Stimulated activated CD4-positive, alpha-beta T cell treated with anti-CD3 and anti-CD28 coated beads, Interleukin-1b, Interleukin-23, amount 100 ng/mL, for 1 hour (primary cell): ENCODE results near the gene UBAC1.
"Not testable (repeated sequence)": the region's sequence is repeated elsewhere in the genome, so short reads cannot be mapped to it uniquely, and the experiment has no call there.

Experiments
- DNase-seq, 2 donors: peaks; one replicate each; pipeline ENCODE4 v3.0.0-alpha.2; 2020; ENCODE audit warnings: low read depth in 2 of 2

Gene UBAC1

DNA sequence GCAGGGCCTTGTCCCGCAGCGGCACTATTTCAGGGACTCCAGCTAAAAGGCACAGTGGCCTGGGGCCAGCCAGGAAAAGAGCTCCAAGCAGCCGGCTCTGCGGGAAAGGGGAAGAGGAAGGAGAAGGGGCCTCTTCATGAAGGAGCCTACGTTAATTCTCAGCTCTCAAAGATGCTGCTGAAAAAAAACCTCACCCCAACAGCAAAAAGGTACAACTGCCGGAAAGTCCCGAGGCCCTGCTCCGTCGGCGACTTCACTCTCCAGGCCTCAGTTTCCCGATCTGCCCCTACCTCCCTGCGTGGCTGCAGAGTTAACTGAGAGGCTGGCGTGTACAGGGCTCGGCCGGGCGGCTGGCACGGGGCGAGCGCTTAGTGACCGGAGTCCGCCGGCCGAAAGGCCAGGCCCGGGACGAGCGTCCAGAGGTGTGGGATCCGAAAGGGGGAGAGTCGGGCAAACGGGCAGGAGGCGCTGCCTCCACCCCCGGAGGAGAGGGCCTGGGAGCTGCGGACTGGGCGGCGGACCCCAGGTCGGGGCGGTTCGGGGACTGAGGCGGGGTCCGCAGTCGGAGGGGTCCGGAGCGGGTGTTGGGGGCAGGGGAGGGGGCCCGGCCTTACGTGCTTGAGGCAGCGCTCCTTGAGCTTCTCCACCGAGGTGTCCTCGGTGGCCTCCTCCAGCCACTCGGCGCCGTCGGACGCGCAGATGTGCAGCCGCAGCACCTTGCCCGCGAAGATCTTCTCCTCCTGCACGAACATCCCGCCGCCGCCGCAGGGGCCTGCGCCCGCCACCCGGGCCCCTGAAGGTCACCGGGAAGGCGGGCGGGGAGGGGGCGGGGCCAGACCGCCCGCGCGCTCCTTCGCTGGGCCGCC is 529 bp downstream of the UBAC1 start:
- no peak for DNase-seq

DNA sequence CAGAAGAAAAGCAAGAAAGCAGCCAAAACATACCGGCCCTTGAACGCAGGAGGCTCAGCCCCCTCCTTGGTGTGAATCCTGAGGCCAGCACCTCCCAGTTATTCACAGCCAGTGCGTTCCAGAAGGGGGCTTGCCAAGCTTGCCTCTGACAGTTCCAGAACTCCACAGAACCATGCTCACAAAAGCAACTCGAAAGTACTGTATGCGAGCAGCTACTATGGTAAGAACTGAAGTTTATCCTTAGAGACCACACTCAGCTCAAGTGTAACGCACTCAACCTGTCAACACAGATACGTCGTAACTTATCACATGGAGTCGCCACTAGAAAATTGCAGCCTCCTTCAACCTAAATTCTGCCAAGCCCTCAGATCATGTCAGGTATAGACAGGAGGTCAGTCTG is 1.4 kb downstream of the UBAC1 start:
- no peak for DNase-seq

DNA sequence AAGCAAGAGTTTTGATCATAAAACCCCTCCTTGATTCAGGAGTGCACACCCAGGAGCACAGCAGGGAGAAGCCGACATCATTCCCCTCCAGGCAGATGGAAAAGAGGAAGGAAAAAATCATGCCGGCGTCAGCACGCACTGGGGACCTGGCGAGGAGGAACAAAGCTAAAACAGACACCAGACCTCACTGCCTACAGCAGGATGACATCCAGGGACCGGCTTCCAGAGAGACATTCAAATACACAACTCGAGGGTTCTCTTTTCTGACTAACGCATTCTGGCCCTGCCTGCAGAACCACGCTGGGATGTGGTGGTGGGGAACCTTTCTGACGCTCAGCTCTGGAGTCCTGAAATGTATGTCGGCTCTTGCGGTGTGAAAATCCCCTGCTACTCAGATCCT is 2.7 kb downstream of the UBAC1 start:
- no peak for DNase-seq

DNA sequence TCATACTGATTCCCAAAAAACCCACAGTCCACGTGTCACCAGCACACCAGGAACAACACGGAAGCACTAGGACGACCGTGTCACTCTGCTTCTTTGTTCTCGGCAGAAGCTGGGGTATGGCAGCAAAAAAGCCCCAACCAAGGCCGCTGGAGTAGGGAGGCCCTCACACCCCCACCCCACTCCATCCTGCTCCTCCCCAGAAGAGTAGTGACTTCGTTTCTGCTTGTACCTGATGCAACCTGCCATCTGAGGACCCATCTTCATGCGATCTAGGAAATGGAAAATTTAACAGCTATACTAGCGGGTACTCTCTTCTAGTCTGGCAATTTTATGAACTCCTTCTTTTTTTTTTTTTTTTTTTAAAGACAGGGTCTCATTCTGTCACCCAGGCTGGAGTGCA is 3.7 kb downstream of the UBAC1 start:
- DNase-seq = no peak

DNA sequence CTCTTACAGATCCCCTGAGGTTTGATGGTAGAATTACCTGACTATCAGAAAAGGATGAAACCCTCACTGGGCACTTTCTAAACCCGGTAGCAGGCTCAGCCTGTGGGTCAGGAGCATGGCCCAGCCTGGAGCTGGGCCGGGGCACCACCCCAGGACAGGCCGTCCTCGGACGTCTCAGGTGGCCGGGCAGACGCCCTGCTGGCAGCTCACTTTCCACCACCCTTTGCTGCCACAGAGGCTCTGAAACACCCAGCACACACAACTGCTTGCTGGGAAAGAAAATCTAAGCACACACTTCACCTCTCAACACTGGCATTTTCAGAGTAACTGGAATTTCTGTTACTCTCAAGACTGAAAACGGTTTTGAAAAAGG is 4.4 kb downstream of the UBAC1 start:
- DNase-seq = no peak

DNA sequence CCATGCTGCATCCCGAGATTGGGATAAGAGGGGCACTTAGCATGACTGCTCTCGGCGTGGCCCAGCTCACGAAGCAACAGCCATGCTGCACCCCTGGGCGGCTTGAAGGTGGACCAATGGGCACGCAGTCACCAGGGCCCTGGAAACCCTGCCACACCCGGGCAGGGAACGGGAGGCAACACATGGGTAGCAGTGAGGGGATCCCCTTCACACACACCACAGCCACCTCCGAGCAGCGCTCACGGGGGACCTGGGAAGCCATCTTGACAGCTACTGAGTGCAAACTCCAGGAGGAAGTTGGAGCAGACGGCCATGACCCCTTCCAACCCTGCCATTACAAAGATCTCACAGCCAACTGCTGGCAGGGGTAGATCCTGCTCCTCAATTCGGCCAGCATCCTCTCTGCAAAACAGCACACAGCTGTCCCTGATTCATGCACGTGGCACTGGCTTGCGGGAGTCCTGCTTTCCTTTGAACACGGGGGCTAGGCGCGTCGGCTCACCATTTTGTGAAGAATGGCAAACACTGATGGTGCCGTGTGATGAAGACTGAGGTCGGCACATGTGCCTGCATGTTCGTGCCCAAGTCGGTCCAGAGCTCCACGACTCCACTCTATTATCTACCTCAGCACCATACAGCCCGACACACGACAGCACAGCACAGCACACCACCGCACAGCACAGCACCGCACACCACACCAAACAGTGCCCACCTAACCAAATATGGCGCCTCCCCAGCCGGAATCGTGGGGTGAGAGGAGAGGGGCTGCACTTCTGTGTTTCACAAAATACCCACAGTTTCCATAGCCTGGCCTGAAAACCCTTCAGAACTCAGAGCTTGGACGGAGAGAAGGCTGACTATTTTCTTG is 5.0 kb downstream of the UBAC1 start:
- DNase-seq = no peak

DNA sequence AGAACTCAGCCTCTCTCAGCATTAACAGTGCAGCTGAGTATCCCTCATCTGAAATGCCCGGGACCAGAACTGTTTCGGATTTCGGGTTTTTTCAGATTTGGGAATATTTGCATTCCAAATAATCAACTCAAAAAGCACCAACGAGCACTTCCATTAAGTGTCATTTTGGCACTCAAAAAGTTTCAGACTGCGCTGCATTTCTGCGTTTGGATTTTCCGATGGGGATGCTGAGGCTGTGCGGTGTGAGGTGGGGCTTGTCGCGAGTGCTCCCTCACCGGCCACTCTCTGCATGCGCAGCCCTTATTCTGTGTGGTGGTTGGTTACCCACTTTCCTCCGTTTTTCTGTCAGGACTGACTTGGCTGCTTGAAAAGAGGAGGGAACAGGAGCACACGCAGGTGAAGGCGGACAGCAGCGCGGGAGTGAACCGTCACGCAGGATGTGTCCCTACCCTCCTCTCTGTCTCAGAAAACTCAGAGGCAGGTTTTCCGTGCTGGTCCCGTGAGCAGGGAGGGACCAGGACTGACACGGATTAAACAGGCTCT is 8.4 kb downstream of the UBAC1 start:
- no peak for DNase-seq

DNA sequence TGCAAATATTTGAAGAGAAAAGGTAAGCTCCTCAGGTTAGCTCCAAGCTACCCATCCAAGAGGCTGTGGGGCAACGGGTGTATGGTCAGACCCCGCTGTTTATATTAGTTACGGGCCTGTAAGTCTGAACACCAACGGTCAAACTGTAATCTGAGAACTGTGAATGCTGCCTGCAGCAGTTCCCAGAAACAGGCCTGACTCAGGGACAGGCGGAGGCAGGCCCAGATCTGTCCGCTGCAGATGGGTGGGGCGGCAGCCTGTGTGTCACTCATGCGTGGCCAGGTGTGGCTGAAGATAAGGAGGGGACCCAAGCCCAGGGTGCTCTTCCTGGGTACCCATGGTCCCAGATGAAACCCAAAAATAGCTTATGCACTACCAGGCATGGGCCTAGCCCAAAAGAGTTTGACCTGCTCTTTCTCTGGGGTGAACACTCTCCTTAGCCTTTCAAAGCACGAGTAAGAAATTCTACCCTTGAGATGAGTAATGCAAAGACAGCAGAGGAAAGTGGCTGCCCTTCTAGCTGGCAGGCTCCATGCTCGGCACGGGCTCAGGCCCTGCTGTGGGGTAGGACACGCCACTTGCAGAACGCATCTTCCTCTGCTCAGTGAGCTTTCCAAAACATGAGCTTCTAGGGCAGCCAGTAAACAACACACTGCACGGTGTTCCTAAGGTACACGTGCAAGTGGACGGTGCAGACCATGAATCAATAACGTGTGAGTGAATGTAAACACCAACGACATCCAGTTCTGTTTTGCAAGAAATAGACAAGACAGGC is 9.1 kb downstream of the UBAC1 start:
- no peak for DNase-seq

DNA sequence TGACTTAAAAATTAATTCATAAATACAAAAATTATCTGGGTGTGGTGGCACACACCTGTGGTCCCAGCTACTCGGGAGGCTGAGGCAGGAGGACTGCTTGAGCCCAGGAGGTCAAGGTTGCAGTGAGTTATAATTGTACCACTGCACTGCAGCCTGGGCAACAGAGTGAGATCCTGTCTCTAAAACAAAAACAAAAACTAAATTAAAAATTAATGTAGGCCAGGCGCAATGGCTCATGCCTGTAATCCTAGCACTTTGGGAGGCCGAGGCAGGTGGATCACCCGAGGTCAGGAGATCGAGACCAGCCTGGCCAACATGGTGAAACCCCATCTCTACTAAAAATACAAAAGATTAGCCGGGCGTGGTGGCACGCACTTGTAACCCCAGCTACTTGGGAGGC is 9.9 kb downstream of the UBAC1 start:
- DNase-seq = not testable (repeated sequence)

DNA sequence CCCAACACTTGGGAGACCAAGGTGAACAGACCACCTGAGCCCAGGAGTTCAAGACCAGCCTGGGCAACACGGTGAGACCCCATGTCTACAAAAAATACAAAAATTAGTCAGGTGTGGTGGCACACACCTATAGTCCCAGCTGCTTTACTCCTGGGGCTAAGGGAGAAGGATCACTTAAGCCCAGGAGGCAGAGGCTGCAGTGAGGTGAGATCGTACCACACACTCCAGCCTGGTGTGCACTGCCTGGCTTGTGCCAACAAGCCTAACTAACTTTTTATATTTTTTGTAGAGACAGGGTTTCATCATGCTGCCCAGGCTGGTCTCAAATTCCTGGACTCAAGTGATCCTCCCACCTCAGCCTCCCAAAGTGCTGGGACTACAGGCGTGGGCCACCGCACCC is 10.3 kb downstream of the UBAC1 start:
- DNase-seq = not testable (repeated sequence)

DNA sequence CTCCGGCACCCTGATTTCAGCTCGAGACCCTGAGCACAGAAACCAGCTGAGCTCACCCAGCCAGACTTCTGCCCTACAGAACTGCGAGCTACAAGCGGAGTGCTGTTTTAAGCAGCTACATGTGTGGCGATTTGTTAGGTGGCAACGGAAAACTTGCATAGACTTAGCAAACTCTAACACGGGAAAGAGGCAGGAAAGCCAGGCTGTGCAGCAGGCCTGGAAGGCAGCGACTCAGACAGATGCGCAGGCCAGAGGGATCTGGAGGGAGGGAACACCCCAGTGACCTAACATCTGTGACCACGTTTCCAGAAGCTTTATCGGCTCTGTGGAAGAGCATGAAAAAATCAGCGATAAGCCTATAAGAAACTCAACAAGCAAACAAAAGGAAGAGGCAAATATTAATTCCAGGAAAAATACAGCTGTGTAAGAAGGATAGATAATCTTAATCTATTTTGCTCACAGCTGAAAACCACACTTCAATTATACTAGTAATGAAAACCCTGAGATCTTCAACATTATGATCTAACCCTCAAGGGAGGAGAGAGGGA is 11.0 kb downstream of the UBAC1 start:
- no peak for DNase-seq

DNA sequence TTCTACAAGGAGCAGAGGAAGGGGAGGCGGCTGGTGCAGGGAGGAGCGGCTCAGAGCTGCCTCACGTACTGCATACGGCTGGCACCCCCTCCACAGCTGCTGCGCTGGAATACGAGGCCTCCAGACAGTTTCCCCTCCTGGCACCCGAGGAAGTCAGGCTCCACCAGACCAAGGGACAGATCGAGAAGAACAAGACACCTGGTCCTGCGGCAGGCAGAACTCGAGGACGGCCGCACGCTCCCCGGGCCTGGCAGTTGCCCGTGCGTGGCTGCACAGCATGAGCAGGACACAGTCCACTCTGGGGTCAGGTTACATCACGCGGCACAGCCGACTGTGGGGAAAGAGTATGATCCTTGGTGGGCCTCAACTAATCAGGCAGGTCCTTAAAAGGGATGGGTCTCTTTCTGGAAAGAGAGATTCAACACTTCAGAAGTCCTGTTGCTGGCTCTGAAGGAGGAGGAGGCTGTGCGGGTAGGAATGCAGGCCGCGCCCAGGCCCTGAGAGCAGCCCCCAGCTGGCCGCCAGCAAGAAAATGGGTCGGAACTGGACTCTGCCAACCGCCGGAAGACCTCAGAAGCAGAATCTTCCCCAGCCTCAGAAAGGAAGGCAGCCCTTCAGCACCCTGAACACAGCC is 11.6 kb downstream of the UBAC1 start:
- DNase-seq = no peak

DNA sequence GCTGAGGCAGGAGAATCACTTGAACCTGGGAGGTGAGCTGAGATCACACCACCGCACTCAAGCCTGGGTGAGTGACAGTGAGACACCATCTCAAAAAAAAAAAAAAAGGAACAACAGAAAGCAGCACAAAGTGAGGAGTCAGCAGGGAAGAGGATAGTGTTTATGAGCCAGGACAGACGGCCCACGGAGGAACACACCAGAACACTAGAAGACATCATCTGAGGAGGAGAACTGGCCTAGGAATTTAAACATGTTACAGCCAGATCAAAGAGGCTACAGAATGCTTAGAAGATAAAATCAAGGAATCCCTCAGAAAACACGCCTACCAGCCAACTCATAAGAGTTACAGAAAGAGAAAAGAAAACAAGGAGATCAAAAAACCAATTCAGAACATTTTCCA is 12.2 kb downstream of the UBAC1 start:
- DNase-seq = no peak

DNA sequence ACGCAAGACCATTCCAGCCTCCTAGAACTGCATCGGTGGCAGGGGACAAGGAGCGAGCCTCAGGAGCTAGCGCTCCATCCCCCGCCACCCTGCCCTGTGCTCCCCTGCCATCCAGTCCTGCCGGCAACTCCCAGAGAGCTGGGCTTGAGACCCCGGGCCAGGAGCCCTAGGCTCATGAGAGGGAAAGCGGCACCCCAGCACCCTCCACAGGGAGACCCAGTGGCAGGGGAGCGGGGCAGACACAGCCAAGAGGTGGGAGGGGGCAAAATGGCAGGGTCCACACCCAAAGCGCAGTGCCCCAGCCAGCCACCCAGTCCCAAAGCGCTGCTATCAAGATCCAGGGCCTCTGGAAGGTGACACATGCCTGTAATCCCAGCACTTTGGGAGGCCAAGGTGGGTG is 12.7 kb downstream of the UBAC1 start:
- DNase-seq = no peak

DNA sequence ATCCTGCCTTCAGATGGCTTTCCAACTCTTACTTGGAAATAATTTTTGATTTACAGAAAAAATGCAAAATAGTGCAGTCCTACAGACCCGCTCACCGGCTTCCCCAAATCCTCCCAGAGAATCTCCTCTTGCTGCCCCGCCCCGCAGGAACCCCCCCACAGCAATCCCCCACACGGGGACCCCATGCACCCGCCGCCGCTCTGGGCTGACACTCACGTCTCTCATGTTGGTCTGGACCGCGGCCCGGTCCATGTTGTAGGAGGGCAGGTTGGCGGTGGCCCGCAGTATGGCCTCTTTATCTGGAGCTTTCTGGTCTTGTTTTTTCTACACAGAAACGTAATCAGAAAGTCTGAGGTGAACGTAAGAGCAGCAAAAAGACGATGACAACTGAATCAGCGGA is 13.6 kb downstream of the UBAC1 start:
- no peak for DNase-seq

DNA sequence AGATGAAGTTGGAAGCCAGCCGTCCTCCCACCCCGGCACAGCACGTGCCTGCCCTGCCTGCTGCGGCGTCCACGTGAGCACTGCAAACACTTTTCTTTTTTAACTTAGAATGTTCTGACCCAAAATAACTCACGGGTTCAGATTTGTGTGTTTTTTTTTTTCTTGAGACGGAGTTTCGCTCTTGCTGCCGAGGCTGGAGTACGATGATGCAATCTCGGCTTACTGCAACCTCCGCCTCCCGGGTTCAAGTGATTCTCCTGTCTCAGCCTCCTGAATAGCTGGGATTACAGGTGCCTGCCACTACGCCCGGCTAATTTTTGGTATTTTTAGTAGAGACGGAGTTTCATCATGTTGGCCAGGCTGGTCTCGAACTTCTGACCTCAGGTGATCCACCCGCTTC is 14.1 kb downstream of the UBAC1 start:
- not testable (repeated sequence) for DNase-seq

DNA sequence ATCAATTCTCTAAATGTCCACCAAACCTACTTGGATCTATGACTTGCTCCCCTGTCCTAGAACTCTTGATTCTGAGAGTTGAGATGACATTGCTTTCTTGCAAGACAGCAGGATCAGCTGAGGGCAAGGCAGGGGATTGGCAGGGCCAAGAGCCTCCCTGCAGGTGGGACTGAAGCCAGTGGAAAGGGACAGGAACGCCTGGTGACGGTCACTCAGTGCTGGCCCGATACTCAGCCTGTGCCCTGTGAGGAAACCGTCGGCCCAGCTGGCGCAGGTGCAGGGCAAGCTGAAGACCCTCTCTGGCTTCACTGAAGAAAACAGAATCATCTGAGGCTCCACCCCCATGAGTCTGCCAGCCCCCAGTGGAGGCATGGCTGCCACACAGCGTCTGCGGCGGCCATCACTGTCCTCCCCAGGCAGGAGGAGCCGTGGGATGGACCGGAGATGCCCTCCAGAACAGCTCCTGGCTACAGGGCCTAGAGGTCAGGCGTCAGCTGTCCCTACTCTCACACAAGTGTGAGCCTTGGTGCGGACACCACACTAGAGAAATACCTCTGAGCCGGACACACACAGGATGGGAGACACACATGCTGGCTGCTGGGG is 14.7 kb downstream of the UBAC1 start:
- DNase-seq = no peak

DNA sequence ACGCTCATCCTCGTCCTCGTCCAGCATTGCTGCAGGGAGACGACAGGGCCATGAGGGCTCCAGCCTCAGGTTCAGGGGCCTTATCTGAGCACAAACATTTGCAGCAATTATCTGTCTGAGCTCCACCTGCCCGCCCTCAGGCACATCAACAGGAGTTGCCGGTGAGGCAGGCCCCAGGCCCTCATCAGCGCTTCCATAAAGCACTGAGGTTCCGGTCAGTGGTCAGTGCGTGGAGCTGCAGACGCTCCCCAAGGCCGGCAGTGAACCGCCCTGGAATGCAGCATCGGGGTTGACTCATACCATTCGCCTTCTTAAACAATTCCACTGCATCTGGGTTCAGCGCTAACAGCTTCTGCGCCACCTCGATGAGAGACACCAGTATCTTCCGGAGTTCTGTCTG is 15.2 kb downstream of the UBAC1 start:
- no peak for DNase-seq

DNA sequence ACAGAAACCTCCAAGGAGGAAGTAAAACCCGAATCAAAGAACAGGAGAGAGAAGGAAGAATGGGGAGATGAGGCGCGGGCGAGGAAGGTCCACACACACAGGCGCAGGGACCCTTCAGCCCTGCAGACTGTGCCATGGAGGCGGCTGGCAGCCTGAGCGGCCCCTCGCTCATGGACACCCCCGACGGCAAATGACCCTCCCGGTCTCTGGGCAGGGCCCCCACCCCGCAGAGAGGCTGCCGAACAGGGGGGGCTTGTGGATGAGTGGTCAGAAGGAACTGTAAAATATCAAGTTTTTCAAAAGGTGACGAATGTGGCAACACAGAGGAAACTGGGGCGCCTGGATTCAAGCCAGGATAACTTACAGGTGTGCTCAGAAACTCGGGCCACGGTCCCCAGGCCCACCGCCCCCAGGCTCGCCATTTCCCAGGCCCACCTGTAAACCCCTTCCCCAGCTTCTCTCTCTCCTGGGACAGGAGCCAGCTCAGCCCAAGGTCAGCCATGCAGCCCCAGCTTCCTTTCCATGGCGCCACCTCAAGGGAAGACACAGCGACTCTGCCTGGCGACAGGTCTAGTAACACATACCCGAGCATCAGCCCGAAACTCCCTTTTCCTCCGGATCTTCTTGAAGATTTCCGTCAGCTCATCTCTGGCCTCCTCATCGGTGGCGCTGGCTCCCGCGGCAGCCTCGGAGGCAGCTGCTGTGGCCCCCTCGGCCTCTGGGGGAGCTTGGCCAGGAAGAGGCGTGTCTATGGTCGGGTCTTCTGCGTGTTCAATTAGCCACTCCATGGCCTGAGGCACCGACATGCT is 16.5 kb downstream of the UBAC1 start:
- DNase-seq = no peak

DNA sequence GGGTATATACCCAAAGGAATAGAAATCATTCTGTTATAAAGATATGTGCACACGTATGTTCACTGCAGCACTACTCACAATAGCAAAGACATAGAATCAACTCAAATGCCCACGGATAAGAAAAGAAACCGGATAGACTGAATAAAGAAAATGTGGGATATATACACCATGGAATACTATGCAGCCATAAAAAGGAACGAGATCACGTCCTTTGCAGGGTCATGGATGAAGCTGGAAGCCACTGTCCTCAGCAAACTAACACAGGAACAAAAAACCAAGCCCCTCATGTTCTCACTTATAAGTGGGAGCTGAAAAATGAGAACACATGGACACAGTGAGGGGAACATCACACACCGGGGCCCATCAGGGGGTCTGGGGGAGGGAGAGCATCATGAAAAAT is 17.6 kb downstream of the UBAC1 start:
- not testable (repeated sequence) for DNase-seq
